HG03558 (cell line): Measurements from ENCODE around the gene KCNJ10.

Source experiments
- ATAC-seq: cut with Tn5 transposase; IDR thresholded peaks from one replicate; pipeline ENCODE4 v1.9.1; 2021; ENCODE audit warnings: moderate number of reproducible peaks; ENCODE audit not compliant: unreplicated experiment; ENCODE audit errors: extremely low read depth

Gene KCNJ10

GRCh38 chr1:160099716-160100375, 29.9 kb upstream of the KCNJ10 start:
- no peak for ATAC-seq

- peak; percentile 67 for ATAC-seq
Observed at GRCh38 chr1:160098852-160099561, 29.0 kb upstream of the KCNJ10 start.

- no peak for ATAC-seq
Observed at GRCh38 chr1:160097911-160098851, 28.2 kb upstream of the KCNJ10 start, which contains the start of gene IGSF8. Gene IGSF8 (minus strand): TSS chr1:160098619. CDS start chr1:160098472, 147 bp downstream.

GRCh38 chr1:160097151-160097910, 27.4 kb upstream of the KCNJ10 start:
- ATAC-seq: no peak

- ATAC-seq: no peak
Observed at GRCh38 chr1:160096274-160097116, 26.5 kb upstream of the KCNJ10 start.

GRCh38 chr1:160095382-160096105, 25.6 kb upstream of the KCNJ10 start:
- no peak for ATAC-seq

- ATAC-seq: no peak
Observed at GRCh38 chr1:160094806-160095205, 24.8 kb upstream of the KCNJ10 start.

- ATAC-seq: no peak
Observed at GRCh38 chr1:160094291-160094625, 24.3 kb upstream of the KCNJ10 start.

GRCh38 chr1:160093624-160094290, 23.8 kb upstream of the KCNJ10 start:
- no peak for ATAC-seq

- no peak for ATAC-seq
Observed at GRCh38 chr1:160093069-160093395, 23.1 kb upstream of the KCNJ10 start.

- no peak for ATAC-seq
Observed at GRCh38 chr1:160092366-160093068, 22.6 kb upstream of the KCNJ10 start.

GRCh38 chr1:160091666-160092223, 21.8 kb upstream of the KCNJ10 start:
- ATAC-seq: no peak

- ATAC-seq: no peak
Observed at GRCh38 chr1:160090760-160091159, 20.8 kb upstream of the KCNJ10 start.

- ATAC-seq: no peak
Observed at GRCh38 chr1:160089883-160090282, 19.9 kb upstream of the KCNJ10 start.

- ATAC-seq: no peak
Observed at GRCh38 chr1:160087118-160087662, 17.2 kb upstream of the KCNJ10 start.

GRCh38 chr1:160086456-160086892, 16.5 kb upstream of the KCNJ10 start:
- no peak for ATAC-seq
